GM19467 (cell line): ENCODE measurements around the gene SLC28A1.
"Not testable (repeated sequence)": the region's sequence is repeated elsewhere in the genome, so short reads cannot be mapped to it uniquely, and the experiment has no call there.

Experiments
- ATAC-seq: cut with Tn5 transposase; IDR thresholded peaks from one replicate; pipeline ENCODE4 v1.9.1; 2021; ENCODE audit warnings: mild to moderate bottlenecking, moderate library complexity; ENCODE audit not compliant: unreplicated experiment

SLC28A1 gene

GRCh38 chr15:84862214-84862975, 22.1 kb upstream of the SLC28A1 start:
- ATAC-seq = no peak

GRCh38 chr15:84863565-84864443, 20.7 kb upstream of the SLC28A1 start:
- ATAC-seq = no peak

- ATAC-seq = no peak
These were observed 20.0 kb upstream of the SLC28A1 start for GRCh38 chr15:84864444-84864795.

- ATAC-seq = no peak
These were observed 19.3 kb upstream of the SLC28A1 start for GRCh38 chr15:84865074-84865569.

- ATAC-seq = no peak
These were observed 16.2 kb upstream of the SLC28A1 start for GRCh38 chr15:84868037-84868880.

- ATAC-seq = no peak
These were observed 15.0 kb upstream of the SLC28A1 start for GRCh38 chr15:84869510-84869909.

GRCh38 chr15:84871428-84871985, 13.0 kb upstream of the SLC28A1 start:
- ATAC-seq = no peak

GRCh38 chr15:84872009-84872910, 12.2 kb upstream of the SLC28A1 start:
- no peak for ATAC-seq

- ATAC-seq = no peak
These were observed 10.5 kb upstream of the SLC28A1 start for GRCh38 chr15:84873997-84874396.

- no peak for ATAC-seq
These were observed 9.3 kb upstream of the SLC28A1 start for GRCh38 chr15:84874981-84875699.

- ATAC-seq = no peak
These were observed 8.2 kb upstream of the SLC28A1 start for GRCh38 chr15:84876269-84876668.

GRCh38 chr15:84877701-84878100, 6.8 kb upstream of the SLC28A1 start:
- not testable (repeated sequence) for ATAC-seq

- no peak for ATAC-seq
These were observed 6.0 kb upstream of the SLC28A1 start for GRCh38 chr15:84878504-84878903.

- ATAC-seq = no peak
These were observed 5.2 kb upstream of the SLC28A1 start for GRCh38 chr15:84879088-84879780.

- no peak for ATAC-seq
These were observed 4.5 kb upstream of the SLC28A1 start for GRCh38 chr15:84880007-84880406.

- ATAC-seq = no peak
These were observed 3.5 kb upstream of the SLC28A1 start for GRCh38 chr15:84880822-84881519.

GRCh38 chr15:84881520-84881830, 3.0 kb upstream of the SLC28A1 start:
- no peak for ATAC-seq

- no peak for ATAC-seq
These were observed 996 bp upstream of the SLC28A1 start for GRCh38 chr15:84883466-84883865.
